GM21528 (cell line): ENCODE data around the gene MACROD2.
"Not testable (repeated sequence)": the region's sequence is repeated elsewhere in the genome, so short reads cannot be mapped to it uniquely, and the experiment has no call there.

Experiments used
- ATAC-seq: cut with Tn5 transposase; IDR thresholded peaks from one replicate; pipeline ENCODE4 v1.9.1; 2021; ENCODE audit warnings: mild to moderate bottlenecking, moderate library complexity; ENCODE audit not compliant: unreplicated experiment, low FRiP score

MACROD2 gene

DNA sequence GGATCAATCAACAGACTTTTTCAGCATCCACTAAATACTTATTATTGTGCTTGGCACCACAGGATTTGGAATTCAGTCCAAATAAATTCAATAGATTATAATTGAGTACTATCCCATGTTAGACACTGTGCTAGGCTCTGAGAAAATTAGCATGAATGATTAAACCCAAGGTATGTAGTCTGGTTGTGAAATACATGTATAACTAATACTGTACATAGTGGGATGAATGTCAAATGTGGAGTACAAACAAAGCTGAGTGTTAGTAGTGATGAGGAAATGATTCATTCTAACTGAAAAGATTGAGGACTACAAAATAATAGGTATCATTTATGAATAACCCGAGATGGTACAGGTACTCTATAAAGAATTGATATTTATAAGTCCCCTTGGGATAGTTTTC is 454.0 kb downstream of the MACROD2 start:
- no peak for ATAC-seq

- no peak for ATAC-seq
Observed at GRCh38 chr20:14450256-14450655, 454.9 kb downstream of the MACROD2 start.

GRCh38 chr20:14451458-14451857 is 456.1 kb downstream of the MACROD2 start:
- no peak for ATAC-seq

- ATAC-seq: no peak
Observed at GRCh38 chr20:14453259-14453658, 457.9 kb downstream of the MACROD2 start.

- ATAC-seq: no peak
Observed at GRCh38 chr20:14454296-14454695, 459.0 kb downstream of the MACROD2 start.

GRCh38 chr20:14467104-14467827 is 471.9 kb downstream of the MACROD2 start:
- not testable (repeated sequence) for ATAC-seq

- ATAC-seq: no peak
Observed at GRCh38 chr20:14470231-14470899, 475.0 kb downstream of the MACROD2 start.

- ATAC-seq: no peak
Observed at GRCh38 chr20:14470977-14471661, 475.8 kb downstream of the MACROD2 start.

- ATAC-seq: no peak
Observed at GRCh38 chr20:14477125-14477524, 481.8 kb downstream of the MACROD2 start.

DNA sequence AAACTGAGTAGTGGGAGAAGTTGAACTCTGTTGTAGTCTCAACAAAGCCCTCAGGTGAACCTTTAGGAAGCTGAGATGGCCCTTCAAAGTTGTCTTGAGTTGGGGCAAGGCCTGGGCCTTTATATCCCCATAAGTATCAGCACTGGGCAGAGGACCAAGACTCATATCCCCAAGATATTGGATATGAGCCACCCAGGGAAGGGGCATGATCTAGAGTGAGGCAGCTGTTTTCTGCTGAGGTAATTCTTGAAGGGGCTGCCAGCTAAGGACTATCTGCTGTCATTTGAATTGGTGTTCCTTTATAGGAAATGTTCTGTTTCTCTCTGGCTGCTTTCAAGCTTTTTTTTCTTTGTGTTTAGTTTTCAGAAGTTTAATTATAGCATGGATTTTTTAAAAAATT is 482.8 kb downstream of the MACROD2 start:
- no peak for ATAC-seq

DNA sequence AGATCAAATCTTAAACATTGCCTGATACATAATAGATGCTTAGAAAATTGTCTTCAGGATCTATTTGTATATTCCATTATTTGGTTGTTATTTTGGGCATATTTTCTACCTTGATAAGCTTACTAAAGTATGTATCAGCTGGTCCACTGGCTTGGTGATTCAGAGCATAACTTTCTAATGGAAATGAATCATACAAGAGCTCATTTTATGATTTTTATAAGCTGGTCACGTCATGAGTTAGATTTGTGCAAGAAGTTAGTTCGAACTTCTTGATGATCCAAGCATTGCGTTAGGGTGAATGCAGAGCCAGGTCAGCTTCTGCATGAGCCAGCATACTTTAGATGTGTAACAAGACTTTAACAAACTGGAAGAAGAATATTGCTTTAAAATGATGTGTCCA is 486.5 kb downstream of the MACROD2 start:
- ATAC-seq: no peak

GRCh38 chr20:14488212-14488611 is 492.9 kb downstream of the MACROD2 start:
- ATAC-seq: no peak

- ATAC-seq: no peak
Observed at GRCh38 chr20:14488756-14489479, 493.6 kb downstream of the MACROD2 start.

DNA sequence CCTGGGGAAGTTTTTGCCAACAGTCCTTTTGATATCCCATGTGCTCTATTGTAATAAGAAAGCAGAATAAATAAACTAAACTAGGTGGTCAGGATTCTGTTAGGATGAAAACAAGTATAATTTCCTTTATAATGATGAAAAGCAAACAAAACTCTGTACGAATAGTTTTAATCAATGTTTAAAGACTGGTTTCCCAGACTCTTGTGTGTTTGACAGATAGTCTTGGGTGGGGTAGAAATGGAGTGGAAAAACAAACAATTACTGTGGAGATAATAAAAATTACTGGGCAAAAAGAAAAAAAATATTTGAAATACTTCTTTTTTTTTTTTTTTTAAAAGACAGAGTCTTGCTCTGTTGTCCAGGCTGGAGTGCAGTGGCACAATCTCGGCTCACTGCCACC is 494.2 kb downstream of the MACROD2 start:
- ATAC-seq: no peak

DNA sequence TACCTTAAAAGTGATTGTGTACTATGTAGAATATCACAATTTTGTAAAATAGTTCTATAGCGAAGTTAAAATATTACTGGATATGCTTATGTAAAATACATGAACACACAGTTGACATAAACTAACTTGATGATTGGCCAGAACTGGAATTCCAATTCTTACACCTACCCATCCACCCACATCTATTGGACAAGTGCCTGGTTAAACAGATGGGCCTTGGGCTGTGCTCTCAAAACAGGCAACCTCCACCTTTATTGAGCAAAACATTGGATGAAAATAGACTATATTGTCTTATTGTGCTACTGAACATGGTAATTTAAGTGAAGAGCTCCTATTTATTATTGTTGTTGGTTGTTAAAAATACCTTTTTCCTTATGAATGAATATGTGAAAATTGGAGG is 496.1 kb downstream of the MACROD2 start:
- ATAC-seq: no peak

- ATAC-seq: no peak
Observed at GRCh38 chr20:14493408-14493807, 498.1 kb downstream of the MACROD2 start.

- ATAC-seq: no peak
Observed at GRCh38 chr20:14494355-14494754, 499.0 kb downstream of the MACROD2 start.

DNA sequence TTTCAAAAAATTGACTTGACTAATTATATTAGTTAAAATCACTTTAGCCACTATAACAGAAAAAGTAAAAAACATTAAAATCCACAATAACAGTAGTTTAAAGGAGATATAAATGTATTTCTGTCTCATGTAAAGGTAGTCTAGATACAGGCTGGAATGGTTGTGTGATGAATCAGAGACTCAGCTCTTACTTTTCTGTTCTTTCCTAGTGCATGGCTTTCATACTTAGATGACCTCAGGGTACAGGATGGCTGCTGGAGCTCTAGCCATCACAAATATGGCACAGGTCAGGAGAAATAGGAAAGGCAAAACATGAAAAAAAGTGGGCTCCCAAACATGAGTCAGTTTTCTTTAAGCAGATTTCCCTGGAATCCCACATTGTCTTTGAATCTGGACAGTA is 499.8 kb downstream of the MACROD2 start:
- ATAC-seq: no peak

DNA sequence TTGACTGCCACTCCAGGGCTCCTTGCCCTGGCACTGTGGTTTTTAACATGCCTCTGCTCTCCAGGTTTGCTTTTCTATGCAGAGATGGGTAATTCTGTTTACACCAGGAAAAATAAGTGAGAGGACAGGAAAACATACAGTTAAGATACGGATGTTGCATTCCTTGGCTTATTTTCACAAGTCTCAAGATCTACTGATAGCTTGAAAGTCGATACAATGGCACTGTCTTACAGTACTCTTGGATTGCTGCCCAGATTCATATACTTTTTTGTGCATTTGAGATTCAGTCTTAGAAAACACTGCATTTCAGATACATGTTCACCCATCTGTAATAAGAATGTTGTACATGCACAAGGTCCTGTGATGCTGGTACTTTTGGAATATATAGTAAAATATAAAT is 501.7 kb downstream of the MACROD2 start:
- no peak for ATAC-seq

DNA sequence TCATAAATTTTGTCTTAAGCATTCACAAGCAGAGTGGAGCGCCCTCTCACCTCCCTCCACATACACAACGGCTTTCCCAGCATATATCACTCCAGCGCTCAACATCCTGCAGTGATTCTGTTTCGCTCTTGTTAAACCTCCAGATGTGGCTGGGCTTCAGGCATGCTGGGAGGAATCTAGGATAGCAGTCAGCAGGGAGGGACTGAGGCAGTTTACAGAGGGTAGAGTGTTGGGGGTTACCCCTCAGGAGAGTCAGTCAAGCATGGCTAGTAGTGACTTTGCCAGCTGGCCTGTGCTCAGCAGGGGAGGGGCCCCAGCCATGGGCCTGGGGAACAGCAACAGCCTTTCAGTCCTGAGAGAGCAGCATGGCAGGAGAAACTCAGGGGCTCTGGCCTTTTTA is 503.5 kb downstream of the MACROD2 start:
- ATAC-seq: no peak

GRCh38 chr20:14505476-14505875 is 510.2 kb downstream of the MACROD2 start:
- no peak for ATAC-seq
